GM13977 (cell line): ENCODE data around the gene UQCC2.

Source experiments
- DNase-seq: peaks from one replicate; pipeline ENCODE4 v3.0.0; 2012; ENCODE audit warnings: low spot score
- CTCF ChIP-seq: IDR thresholded peaks from 2 replicates; pipeline ENCODE4 v1.5.1; 2012; ENCODE audit warnings: mild to moderate bottlenecking, control low read depth; ENCODE audit not compliant: insufficient read depth; ENCODE audit errors: extremely low read depth, missing control alignments
- in situ Hi-C: fragments of 300-500 bp; cut with MboI; formaldehyde crosslinking; loops from one replicate; pipeline ENCODE4 v1.12.0; 2022; ENCODE audit warnings: low sequenced_read_pairs, low pct_unique_long_range_greater_than_20kb, mixed read lengths, inconsistent platforms; ENCODE audit not compliant: unreplicated experiment

Gene UQCC2

DNA sequence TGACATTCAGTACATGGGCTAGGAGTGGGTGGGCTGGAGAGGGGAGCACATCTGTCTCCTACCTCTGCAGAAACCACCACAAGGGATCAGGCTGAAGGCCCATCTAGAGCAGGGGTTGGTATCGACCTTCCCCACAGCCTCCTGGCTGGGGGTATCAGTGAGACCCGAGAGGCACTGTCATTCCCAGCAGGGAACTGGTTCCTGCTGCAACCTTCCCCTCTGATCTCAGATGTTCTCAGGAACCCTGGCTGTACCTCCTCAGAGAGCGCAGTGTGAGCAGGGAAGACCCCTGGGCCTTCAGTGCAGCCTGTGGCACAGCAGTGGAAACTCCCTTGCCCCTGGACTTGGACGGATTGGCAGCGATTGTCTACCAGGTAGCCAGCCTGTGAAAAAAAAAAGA, 27.4 kb upstream of the UQCC2 start:
- TF ChIP-seq CTCF, result no peak
- DNase-seq, result no peak
- in situ Hi-C loops, result no loop called here

- TF ChIP-seq CTCF, result no peak
- in situ Hi-C loops, result no loop called here
- DNase-seq, result no peak
These were observed 26.7 kb upstream of the UQCC2 start for GRCh38 chr6:33738153-33738552.

DNA sequence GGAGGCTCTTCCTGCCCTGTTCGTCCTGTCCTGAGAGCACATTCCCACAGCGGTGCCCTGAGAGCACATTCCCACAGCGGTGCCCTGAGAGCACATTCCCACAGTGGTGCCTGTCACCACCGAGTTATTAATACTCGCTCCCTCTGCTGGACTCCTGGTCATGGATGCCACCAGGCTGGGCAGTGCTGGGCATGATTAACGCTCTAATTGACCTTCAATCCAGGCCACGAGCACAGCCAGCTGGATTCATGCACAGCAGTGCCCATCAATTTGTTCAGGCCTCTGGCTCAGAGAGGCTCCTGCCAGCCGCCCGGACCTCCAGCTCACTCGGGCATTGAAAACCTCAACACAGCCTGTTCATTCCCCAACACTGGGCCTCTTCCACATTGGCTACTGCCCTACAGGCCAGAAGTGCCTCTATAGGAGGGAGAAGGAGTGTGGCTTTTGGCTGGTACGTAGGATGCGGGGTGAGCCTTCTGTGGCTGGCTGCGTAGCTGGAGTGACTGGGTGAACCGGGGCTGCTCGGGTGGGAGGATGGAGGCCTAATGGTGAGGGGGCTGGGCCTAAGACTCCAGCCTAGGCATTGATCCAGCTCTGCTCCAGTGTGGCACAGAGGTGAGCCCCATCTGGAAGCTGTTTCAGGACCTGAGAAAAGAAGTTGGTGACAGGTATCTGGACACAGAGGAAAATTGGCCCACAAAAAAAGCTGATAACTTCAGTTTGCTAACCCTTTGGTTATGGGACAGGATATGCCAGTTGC, 25.9 kb upstream of the UQCC2 start:
- in situ Hi-C loops, result no loop called here
- DNase-seq, result no peak
- no peak for TF ChIP-seq CTCF

DNA sequence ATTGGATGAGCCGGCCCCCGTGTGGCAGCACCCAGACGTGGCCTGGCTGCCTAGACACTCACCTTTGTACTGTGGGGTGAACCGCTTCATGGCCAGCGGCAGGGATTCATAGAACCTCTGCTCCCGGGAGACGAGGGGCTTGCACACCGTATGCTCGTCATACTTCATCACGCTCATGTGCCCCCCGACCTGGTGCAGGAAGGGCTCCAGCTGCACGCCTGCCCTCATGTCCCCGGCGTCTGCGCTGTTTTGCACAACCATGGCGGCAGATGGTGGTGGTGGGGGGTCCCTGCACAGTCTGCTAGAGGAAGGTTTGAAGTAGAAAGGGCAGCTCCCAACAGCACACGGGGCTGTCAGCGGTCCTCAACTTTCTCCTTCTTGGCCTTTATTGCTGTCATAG, 23.7 kb upstream of the UQCC2 start:
- no peak for DNase-seq
- in situ Hi-C loops, result no loop called here
- no peak for TF ChIP-seq CTCF

DNA sequence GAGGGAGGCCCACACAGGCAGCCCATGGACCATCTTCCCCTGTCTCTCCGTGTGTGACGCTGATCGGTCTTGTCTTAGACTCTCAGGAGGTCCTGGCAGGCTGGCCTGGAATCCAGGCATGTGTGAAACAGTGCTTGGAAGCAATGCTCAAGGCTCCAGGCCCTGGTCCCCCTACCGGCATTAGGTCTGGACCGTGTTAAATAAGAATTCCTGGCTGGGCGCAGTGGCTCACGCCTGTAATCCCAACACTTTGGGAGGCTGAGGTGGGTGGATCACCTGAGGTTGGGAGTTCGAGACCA, 22.2 kb upstream of the UQCC2 start:
- no peak for TF ChIP-seq CTCF
- DNase-seq, result no peak
- in situ Hi-C loops, result no loop called here

DNA sequence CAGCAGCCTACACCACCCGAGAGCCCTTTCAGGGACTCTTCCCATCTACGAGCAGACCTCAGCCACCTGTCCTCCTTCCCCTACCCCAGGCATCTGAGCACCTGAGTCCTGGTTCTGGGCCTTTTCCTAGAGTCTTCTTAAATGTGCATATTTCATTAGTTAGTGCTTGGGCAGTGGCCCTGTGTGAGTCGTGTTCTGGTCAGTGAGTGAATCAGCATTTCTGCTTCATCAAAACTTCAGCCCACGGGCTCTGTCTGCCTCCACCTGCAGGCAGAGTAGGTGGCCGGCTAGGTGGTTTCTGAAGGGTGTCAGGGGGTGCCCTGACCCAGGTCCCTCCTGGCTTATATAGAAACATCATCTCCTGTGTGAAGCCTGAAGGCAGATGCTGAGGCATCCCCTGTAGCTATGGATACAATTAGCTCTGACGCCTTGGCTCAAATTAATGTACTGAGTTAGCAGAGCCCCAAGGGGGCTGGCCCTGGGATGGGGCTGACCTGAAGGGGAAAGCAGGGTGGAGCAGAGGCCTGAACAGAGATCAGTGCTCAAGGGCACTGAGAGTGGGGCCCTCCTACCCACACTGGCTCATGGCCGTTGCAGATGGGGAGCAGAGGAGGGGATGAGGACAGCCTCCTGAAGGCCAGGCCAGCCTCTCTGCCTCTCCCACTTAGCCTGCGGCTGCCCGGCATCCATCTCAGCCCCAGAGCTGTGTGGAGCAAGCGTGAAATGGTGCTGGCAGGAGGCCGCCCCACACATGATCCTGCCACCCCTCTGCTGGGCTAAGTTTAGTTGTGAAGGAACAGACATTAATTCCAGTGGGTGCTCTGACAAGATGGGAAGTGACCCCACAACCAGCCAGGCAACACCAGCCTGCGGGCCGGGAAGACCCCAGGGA, 21.6 kb upstream of the UQCC2 start:
- no peak for DNase-seq
- no peak for TF ChIP-seq CTCF
- in situ Hi-C loops, result no loop called here
